ENCODE data around the gene NUDT4.

GRCh38 chr12:93378998-93379325 is 1.2 kb downstream of the NUDT4 start:
- TF ChIP-seq POLR2AphosphoS5 (IDR thresholded peaks at IDR 0.05; ENCODE audit: low read depth, low read length) (no peak), POLR2A (IDR thresholded peaks at IDR 0.05; ENCODE audit: low read depth, low read length) (no peak)

Measured in GM12891 (cell line).